ENCODE data around the gene CAMTA1. TPM values are rescaled to one million over a fixed set of nuclear protein-coding genes. Genes with fewer than 3 reads are reported as not detected.

Gene CAMTA1
- total and polyA plus RNA-seq, 9 of the 15 experiments (the other 6 are each of a cell fraction or from before 2014, with no cell fraction given) = 43.9 to 161 (median 65.9) TPM

DNA sequence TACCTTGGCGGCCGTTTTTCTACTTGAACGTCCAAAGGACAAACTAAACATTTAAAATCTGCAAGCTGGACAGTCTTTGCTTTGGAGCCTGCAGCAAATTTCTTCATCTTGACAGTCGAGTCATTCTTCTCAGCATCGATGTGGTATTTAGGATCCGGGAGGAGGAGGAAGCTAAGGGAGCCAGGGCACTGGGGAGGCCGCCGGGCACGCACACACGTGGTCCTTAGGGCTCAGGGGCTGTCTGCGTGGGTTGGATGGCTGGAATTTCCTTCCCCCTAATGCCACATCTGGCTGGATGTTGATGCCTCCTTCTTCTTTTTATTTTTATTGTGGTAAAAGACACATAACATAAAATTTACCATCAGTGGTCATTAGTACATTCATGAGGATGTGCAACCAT is 300.9 kb downstream of the CAMTA1 start:
- BruUV-seq (replicated peaks) = no TSS peak
- FAIRE-seq = no peak

DNA sequence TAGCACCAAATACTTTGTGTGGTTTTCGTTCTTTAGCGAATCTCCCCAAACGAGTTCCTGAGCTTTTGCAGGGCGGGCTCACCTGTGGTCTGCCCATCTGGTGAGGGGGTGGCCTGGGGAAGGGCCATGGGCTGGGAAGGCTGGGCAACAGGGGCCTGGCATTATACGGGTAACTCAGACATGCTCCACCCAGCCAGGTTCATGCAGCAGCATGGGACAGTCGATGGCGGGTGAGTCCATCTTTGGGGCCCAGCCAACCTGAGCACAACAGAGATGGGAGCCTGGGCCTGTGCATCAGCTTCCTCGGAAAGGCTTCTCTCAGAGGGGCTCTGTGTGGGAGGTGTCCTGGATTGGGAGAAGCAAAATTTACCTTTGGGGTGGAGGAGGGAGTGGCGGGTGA is 302.6 kb downstream of the CAMTA1 start:
- H3K9ac ChIP-seq (ENCODE audit: insufficient read depth in 1 of 2, low read depth in 2 of 2, low read length in 2 of 2) = no peak overlapping the region
- no peak overlapping the region for H3K4me2 ChIP-seq (ENCODE audit: insufficient read depth, low read length)
- no peaks in the 10 kb centered on the region for H3K36me3 ChIP-seq (ENCODE audit: control insufficient read depth, insufficient read depth, low read length)
- H3K4me3 ChIP-seq = no peak overlapping the region
- no peaks in the 10 kb centered on the region for H3K79me2 ChIP-seq (ENCODE audit: control insufficient read depth, insufficient read depth, low read length)
- POLR2A ChIA-PET = no interaction called here
- H3K9me1 ChIP-seq (ENCODE audit: control insufficient read depth, insufficient read depth, low read length) = peaks cover 3% of the 10 kb centered on the region
- no TSS peak for BruUV-seq (replicated peaks)
- H3K4me1 ChIP-seq (replicated peaks in 1 of 2; ENCODE audit: control insufficient read depth in 2 of 2, insufficient read depth in 2 of 2, low read length in 2 of 2) = peaks cover 0 to 2% of the 10 kb centered on the region in 2 experiments; a peak in 1 of 5 replicates
- CTCF ChIA-PET (ENCODE audit: low intra/inter-chr PET ratio) = no interaction called here
- no peaks in the 10 kb centered on the region for H3K9me3 ChIP-seq (replicated peaks; ENCODE audit: control insufficient read depth, insufficient read depth, low read depth, low read length)
- H3K27ac ChIP-seq (ENCODE audit: extremely low read depth, low read depth, low read length) = no peak overlapping the region
- intact Hi-C loops (cut with micrococcal nuclease) (no loop called here), in situ Hi-C loops (cut with MboI) (no loop called here)
- H3K27me3 ChIP-seq (ENCODE audit: control insufficient read depth in 2 of 2, insufficient read depth in 2 of 2, low read length in 2 of 2) = peaks cover 24 to 68% of the 10 kb centered on the region in 2 experiments; a peak in 4 of 5 replicates
- TF ChIP-seq, protein P1, sequence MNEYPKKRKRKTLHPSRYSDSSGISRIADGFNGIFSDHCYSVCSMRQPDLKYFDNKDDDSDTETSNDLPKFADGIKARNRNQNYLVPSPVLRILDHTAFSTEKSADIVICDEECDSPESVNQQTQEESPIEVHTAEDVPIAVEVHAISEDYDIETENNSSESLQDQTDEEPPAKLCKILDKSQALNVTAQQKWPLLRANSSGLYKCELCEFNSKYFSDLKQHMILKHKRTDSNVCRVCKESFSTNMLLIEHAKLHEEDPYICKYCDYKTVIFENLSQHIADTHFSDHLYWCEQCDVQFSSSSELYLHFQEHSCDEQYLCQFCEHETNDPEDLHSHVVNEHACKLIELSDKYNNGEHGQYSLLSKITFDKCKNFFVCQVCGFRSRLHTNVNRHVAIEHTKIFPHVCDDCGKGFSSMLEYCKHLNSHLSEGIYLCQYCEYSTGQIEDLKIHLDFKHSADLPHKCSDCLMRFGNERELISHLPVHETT (CRISPR knock-in tag; conservative IDR thresholded peaks at IDR 0.05 in 1 of 2, IDR thresholded peaks at IDR 0.05 in 1 of 2) = no peak
- TF ChIP-seq MYBL2 (IDR thresholded peaks at IDR 0.05; ENCODE audit: low read depth) = no peak
- no peak for TF ChIP-seq MYBL2 (CRISPR knock-in tag; IDR thresholded peaks at IDR 0.05; ENCODE audit: borderline replicate concordance)
- no peak for TF ChIP-seq ZNF174 (CRISPR knock-in tag; IDR thresholded peaks at IDR 0.05)
- no peak for TF ChIP-seq ZNF57 (CRISPR knock-in tag; IDR thresholded peaks at IDR 0.05)
- no peak for TF ChIP-seq ETV6 (IDR thresholded peaks at IDR 0.05; ENCODE audit: borderline replicate concordance in 1 of 2, low read depth in 2 of 2, low read length in 1 of 2)
- no peak for TF ChIP-seq ETV6 (CRISPR knock-in tag; IDR thresholded peaks at IDR 0.05; ENCODE audit: borderline replicate concordance)
- no peak for TF ChIP-seq CHD1 (IDR thresholded peaks at IDR 0.05; ENCODE audit: low read length)
- no peak overlapping the region for H2AFZ ChIP-seq (ENCODE audit: low read depth, low read length)
- peaks cover 14% of the 10 kb centered on the region; the same call in 1 of the 2 replicates for H4K20me1 ChIP-seq (replicated peaks; ENCODE audit: control insufficient read depth, insufficient read depth, low read length)
- FAIRE-seq (no peak), DNase-seq (ENCODE audit: extremely low read depth in 1 of 4, low spot score in 3 of 4) (no peak), ATAC-seq (no peak)
- WGBS (ENCODE audit: insufficient coverage, low coverage, missing lambda C conversion rate) = 0% methylated on average over 9 of the region's 9 CpGs

More for the DNA sequence above, 300.9 kb downstream of the CAMTA1 start:
- Histone ChIP-seq H3K27ac (ENCODE audit: extremely low read depth, low read depth, low read length) (no peak overlapping the region), H4K20me1 (replicated peaks; ENCODE audit: control insufficient read depth, insufficient read depth, low read length) (peaks cover 7% of the 10 kb centered on the region; the same call in 1 of the 2 replicates), H3K9me1 (ENCODE audit: control insufficient read depth, insufficient read depth, low read length) (peaks cover 3% of the 10 kb centered on the region), H3K4me2 (ENCODE audit: insufficient read depth, low read length) (no peak overlapping the region), H3K4me3 (no peak overlapping the region), H3K36me3 (ENCODE audit: control insufficient read depth, insufficient read depth, low read length) (no peaks in the 10 kb centered on the region), H3K27me3 (ENCODE audit: control insufficient read depth in 2 of 2, insufficient read depth in 2 of 2, low read length in 2 of 2) (peaks cover 11 to 51% of the 10 kb centered on the region in 2 experiments; a peak in 4 of 5 replicates), H3K4me1 (replicated peaks in 1 of 2; ENCODE audit: control insufficient read depth in 2 of 2, insufficient read depth in 2 of 2, low read length in 2 of 2) (peaks cover 0 to 2% of the 10 kb centered on the region in 2 experiments; a peak in 1 of 5 replicates), H3K79me2 (ENCODE audit: control insufficient read depth, insufficient read depth, low read length) (no peaks in the 10 kb centered on the region), H3K9me3 (replicated peaks; ENCODE audit: control insufficient read depth, insufficient read depth, low read depth, low read length) (no peaks in the 10 kb centered on the region), H2AFZ (ENCODE audit: low read depth, low read length) (no peak overlapping the region), H3K9ac (ENCODE audit: insufficient read depth in 1 of 2, low read depth in 2 of 2, low read length in 2 of 2) (no peak overlapping the region)
- DNase-seq (ENCODE audit: extremely low read depth in 1 of 4, low spot score in 3 of 4) (no peak), ATAC-seq (no peak)
- ChIA-PET POLR2A (interaction anchor here (1.0 to 1.1 kb wide), 2 partner anchors 13 to 116 kb away, joined by 3 to 4 read pairs; no protein-coding TSS in a partner anchor), CTCF (ENCODE audit: low intra/inter-chr PET ratio) (no interaction called here)
- intact Hi-C loops (cut with micrococcal nuclease) = no loop called here
- in situ Hi-C loops (cut with MboI) = no loop called here
- 1% methylated on average over 11 of the region's 11 CpGs for WGBS (ENCODE audit: insufficient coverage, low coverage, missing lambda C conversion rate)
- TF ChIP-seq TAL1 (IDR thresholded peaks at IDR 0.05) = no peak
- TF ChIP-seq TCF7L2 (IDR thresholded peaks at IDR 0.05; ENCODE audit: low read depth, low read length) = no peak
